GM18873 (cell line): ENCODE data around the gene ZNG1B.
"Not testable (repeated sequence)": the region's sequence is repeated elsewhere in the genome, so short reads cannot be mapped to it uniquely, and the experiment has no call there.

Source experiments
- ATAC-seq: cut with Tn5 transposase; IDR thresholded peaks from one replicate; pipeline ENCODE4 v1.9.1; 2021; ENCODE audit warnings: mild to moderate bottlenecking, moderate library complexity, moderate number of reproducible peaks; ENCODE audit not compliant: unreplicated experiment, low FRiP score

Gene ZNG1B

DNA sequence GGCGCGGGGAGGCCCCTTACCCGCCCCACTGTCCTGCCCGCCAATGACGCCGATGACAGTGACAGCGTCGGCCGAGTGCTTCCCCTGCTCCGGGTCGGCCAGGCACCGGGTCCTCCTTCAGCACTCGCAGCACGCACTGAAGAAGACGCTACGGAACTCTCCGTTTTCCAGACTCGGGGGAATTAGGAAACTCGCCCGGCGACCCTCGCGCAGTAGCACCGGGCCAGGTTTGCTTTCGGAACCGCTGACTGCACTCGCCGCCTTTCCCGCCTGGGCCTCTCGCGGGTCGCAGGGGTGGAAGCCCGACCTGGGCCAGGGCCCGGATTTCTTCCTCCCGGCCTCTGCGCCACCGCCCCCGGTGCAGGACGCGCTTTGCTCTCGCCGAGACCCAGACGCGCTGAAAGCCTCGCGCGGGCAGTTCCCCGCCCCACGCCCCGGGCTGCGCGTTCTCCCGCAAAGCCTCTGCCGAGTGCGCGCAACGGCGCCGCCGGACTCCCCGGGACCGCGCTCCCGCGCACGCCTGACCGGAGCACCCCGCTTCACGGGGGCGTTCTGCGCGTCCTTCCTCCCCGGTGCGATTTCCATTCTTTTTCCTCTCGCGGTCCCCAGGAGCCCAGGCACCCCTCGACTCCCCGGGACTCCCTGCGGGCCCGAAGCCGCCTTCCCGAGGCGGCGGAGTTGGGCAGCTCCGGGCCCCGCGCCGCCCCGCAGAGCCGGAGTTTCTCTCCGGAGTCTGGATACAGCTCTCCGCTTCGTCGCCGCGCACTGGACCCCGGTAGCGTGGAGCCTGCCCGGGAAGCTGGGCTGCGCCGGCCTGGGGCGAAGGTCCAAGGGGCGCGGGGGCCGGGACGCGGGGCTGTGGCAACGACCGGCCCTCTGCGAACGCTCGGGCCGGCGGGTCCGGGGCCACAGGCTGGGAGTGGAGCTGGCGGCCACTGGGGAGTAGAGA lies 65.9 kb downstream of the ZNG1B start:
- ATAC-seq: peak; percentile 67

DNA sequence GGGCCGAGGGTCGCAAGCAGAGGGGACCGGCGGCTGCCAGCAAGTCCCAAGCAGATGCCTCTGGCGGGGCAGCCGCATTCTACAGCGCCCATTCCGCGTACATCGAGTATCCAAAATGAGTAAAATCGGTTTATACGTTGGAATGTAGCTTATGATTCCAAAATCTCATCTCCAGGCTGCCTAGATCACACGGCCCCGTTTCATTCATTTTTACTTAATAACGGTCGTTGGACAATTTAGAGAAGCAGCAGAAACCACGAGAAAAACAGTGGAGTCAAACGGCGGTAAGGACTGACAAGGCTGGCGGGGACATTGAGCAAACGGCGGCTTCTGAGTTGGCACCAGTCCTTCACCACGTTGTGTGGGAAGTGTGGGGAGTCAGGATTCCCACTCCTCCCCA lies 66.6 kb downstream of the ZNG1B start:
- ATAC-seq: not testable (repeated sequence)

DNA sequence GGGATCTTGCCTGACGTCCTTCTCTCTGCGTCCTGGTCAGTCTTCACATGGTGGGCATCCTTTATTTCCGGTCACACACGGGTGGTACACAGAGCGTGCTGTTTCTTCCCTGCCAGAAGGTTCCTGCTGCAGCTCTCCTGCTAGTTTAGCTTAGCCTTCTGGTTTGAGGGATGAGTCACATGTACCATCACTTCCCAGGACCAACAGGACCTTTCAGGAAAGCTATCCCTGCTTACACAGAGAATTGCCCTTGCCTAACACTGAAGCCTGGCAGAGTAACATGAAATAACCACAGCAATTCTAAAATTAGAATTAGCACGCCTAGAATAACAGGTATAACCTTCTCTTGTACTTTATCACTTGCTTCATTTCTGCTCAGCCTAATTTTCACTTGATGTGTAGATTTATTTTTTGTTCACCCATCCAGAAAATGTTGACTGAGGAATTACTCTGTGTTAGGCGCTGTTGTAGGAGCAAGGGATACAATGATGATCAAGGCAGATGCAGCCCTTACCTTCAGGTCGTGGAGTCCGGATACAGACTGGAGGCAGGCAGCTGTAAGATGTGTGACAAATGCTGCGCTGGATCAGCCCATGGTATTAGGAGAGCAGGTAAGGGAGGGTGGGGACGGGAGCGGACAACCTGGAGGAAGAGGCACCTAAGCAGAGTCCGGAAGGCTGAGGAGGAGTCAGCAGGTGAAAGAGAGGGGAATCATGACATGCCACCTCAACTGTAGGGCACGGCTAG lies 70.1 kb downstream of the ZNG1B start:
- not testable (repeated sequence) for ATAC-seq

DNA sequence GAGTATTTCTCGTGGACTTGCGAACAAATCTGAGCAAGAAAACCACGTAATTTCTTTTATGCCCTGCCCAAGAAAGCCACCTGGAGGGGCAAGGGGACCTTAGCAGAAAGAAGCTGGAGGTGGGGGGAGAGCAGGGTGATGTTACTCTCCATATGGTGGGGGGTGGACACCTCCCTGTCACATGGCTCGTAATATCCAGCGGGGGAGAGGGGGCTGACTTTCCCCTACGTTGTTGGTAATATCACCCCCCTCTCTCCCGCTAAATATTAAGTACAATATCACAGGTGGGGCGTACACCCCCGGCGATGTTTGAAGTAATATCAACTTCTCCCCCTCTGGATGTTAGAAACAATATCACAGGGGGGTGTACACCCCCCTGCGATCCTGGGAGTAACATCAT lies 70.7 kb downstream of the ZNG1B start:
- ATAC-seq: not testable (repeated sequence)

DNA sequence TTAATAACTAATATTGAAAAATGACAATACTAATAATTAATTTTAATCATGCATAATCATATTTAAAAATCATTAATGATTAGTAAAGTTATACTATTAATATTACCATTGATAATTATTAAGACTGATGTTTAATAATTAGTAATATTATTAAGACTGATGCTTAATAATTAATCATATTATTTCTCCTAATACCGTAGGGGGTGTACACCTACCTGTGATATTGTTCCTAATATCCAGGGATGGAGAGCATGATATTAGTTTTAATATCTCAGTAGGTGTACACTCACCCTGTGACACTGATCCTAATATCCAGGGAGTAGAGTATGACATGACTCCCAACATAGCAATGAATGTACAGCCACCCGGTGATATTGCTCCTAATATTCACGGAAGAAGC lies 73.4 kb downstream of the ZNG1B start:
- ATAC-seq: not testable (repeated sequence)

DNA sequence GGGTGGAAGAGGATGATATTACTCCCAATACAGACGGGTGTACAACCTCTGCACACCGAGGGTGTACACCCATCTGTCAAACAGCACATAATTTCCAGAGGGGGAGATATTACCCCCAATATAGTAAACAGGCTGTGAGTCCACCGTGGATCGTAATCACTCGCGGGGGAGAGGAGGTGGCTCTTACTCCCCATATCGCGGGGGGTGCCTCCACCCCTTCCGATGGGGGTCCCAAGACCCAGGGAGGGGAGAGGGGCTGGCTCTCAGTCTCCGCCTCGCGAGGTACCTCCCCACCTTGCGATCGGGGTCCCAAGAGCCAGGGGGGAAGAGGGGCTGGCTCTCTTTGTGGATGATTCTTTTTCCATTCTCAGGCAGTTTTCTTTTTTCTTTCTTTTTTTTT lies 74.4 kb downstream of the ZNG1B start:
- not testable (repeated sequence) for ATAC-seq

DNA sequence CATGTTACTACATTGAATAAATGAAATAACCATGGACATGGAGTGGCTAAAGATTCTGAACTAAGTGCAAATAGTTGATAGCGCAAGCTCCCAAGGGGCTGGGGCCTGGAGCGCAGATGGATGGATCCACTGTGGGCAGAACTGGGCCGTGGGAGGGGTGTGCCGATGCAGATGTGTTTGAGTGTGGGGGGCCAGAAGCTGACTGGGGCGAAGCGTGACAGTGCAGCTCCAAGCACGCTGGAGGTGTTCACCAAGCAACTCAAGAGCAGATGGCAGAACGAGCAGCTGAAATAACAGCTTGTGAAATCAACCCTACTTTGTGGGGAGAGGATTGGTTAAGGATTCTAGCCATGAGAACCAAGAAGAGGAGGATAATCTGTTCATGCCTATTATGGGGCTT lies 78.0 kb downstream of the ZNG1B start:
- not testable (repeated sequence) for ATAC-seq

DNA sequence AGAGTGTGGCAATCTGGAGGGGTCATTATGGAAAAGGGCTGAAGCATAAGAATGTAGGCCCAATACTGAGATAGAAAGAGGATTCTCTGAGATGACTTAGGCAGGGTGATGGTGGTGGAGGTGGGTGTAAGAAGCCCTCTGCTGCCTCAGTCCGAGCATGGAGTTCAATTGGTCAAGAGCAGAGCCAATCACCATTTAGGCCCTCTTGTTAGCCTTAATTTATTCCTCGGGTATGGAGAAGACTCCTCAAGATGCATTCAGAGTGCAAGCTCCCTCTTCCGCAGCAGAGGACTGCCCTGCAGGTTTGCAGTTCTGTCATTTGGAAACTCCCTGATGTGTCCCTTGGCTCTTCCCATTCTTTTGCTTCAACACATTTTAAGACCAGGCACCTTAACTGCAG lies 78.5 kb downstream of the ZNG1B start:
- ATAC-seq: not testable (repeated sequence)

DNA sequence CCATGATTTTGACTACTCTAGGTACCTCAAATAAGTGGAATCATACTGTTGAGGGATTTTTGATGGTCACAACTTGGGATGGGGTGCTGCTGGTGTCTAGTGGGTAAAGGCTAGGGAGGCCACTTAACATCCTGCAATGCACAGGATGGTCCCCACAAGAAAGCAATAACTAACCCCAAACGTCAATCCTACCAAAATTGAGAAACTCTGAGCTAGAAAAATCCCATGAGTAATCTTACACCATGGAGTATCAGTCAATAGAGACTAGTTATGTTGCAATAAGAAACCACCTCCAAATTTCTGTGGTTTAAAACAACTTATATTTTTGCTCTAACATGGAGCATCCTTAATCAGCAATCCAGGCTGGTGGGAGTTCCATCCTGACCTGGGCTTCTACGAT lies 79.5 kb downstream of the ZNG1B start:
- not testable (repeated sequence) for ATAC-seq

DNA sequence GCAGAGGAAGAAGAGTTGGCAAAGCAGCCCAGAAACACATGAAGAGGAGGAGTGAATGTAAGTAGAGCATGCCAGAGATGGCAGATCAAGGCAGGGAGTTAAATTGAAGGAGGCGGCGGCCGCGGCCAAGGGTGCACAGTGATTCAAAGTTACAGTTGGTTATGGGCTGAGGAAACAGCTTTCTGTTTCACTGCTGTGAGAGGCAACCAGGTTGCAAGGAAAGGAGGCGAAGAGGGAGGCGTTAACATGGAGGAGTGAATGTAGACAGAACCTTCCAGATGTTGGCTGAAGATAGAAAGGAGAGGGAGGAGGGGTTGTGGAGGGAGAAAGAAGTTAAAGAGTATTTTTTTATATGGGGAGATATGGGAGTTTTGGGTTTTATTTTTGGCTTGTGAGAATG lies 83.3 kb downstream of the ZNG1B start:
- not testable (repeated sequence) for ATAC-seq

DNA sequence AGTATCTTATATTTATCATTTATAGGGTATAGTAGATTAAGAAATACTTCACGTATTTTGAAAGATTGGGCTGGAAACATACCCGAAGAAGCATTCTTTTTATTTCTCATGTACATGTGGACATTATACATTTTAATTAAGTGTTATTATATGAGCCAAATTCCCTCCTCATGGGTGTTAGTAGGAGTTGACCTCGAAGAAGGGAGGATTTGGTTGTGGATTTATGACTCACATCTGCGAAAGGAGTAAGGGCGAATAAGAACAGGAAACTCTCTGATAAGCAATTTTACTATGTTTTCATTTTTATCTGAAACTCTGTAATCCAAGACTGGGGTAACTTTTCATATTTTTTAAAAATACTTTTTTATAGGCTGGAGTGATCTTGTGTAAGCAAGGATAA lies 84.0 kb downstream of the ZNG1B start:
- ATAC-seq: not testable (repeated sequence)

DNA sequence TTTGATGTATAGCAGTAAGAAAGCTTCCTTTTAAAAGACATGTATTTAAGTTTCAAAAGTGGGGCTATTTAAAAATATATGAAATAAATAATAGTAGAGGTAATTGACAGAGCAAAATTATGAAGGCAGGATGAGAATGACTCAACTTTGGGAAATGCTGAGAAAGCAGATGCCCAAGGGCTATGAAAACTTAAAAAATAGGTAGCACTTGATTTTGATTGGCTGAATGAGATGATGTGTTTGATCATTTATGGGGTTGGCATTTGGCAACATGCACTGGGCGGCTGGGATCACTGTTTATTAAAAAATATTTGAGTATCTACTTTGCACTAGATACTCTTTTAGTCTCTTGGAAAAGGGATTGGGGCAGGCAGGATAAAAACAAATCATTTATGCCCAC lies 87.5 kb downstream of the ZNG1B start:
- not testable (repeated sequence) for ATAC-seq

DNA sequence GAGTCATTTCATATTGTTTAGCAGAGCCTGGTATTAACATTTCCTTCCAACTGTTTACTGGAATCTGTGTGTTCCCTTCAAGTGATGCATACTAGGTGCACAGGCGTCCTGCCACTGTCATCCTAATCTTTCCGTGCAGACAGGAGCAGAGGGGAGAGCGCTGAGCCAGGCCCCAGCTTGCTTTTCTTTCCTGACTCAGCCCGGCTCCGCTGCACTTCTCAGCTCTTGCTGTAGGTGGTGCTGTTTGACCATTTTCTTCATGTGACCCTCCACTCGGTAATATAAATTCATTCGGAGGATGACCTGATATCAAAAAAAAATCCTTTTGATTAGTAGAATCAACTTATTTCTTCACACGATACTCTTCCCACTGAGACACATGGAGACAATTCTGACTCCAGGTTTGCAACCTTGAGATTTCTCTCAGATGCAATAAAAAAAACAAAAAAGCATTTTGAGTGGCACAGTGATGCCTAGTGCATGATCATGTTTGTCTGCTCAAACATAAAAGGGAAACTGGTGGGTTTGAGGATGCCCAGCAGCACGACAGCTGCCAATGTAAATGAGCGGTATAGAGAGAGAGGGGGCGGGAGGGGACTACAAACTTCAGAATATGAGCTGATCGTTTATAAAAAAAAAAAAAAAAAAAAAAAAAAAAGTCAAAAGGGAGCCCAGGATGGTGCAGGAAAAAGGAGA lies 90.0 kb downstream of the ZNG1B start:
- ATAC-seq: peak; percentile 56

DNA sequence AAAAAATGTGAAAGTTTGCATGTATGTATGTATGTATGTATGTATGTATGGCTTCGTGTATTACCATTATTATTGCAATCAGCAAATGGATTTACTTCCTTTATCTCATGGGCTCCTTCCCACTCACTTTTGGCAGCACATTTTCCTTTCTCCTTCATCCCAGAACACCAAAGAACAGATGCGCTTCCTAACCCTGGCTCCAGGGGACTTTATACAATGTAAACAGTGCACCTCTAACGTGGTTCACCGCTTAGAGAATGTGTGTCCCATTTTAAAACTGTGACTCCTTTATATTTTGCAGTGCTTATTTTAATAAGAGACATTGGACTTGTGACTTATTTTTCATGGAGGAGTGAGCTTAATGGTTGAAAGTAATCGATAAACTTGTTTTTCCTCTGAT lies 90.6 kb downstream of the ZNG1B start:
- not testable (repeated sequence) for ATAC-seq

DNA sequence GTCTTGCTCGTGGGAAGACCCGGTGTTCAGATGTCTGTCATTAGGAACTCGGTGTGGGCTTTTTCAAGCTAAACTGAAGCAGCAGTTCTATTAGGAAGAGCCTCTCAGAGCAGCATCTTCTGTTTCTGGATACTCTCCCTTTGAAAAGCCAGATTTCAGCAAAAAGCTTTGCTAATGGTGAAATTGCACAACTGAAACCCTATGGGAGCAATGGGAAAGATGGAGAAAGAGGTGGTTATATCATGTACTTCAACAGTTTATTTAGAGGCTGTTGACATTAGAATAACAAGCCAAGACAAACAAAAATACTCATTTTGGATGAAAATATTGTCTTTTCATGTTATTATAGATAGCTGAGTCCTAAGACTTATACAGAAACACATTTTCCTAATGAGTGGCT lies 91.4 kb downstream of the ZNG1B start:
- ATAC-seq: not testable (repeated sequence)

DNA sequence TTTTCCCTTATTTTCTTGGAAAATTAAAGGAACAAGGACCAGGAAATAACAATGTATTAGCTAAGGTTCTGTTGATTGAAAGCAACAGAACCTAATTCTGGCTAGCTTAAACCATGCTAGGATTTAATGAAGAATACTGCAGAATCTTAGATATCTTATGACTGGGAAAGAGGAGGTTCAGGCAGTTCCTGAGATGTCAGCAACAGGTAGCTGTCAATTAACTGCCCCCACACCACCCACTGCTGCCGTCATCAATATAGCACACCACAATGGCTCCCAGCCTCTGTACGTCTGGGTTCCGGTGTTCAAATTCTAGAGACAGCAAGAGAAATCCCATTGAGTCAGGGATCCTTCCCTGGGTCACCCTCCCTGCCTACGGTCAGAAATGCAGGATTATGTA lies 95.5 kb downstream of the ZNG1B start:
- not testable (repeated sequence) for ATAC-seq

DNA sequence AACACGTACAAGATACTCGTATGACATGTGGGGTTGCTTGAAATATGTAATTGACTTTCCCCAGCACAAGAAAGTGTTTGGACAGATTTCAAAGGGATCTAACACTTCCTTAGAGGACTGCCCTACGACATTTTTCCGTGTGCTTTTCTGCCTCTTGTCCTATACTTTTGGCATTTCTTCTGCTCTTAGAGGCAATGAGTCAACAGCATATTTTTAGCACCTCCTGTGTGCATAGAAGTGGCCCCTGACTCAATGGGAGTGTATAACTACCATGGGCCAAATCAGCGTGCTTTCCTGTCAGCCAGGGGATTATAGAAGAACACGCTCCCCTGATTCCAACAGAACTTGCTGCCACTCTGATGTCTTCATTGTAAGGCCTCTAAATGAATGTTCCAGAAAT lies 99.1 kb downstream of the ZNG1B start:
- not testable (repeated sequence) for ATAC-seq

DNA sequence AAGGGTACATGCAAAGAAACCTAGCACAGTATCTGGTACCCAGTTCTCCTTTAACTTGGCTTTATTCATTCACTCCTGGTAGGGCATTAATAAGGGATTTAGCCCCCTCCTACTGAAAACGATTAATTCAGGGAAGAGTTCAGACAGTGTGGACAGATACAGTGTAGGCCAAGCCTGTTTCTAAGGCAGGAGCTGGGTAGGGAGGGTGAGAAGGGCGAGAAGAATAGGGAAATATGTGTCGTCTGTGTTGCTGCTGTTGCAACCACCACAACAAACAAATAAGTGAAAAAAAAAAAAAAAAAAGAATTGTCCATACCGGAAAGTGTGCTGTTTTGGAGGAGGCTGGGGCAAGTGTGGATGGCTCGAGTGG lies 103.3 kb downstream of the ZNG1B start:
- ATAC-seq: not testable (repeated sequence)

DNA sequence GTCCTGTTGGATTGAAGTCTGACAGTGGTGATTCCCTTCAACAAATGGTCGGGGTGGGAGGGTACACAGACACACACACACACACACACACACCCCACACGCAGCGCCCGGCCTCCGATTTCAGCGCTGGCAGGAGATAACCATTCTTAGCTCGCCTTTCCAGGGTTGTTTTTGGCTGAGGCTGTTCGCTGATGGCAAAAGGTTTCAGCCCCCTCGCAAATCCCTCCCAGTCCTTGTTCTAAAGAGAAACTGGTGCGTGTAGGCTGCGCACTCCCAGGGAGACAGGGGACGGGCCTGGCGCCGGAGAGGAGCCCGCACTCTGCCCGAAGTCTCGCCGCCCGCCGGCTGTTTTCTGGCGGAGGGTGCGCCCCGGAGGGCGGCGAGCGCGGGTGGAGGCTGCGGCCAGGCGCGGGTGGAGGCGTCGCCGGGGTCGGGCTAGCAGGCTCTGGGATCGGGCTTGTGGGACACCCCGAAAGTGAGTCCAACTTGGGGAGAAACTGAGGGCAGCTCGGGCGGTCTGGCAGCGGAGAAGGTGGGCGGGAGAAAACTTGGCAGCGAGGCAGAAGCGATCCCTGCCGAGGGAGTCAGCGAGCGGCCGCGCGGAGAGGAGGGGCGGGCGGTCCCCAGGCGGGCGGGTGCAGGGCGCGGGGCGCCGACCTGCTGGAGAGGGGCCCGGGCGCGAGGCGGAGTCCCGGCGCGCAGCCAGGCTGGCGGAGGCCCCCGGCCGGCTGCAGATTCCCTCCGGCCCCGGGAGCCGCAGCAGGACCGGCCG lies 103.9 kb downstream of the ZNG1B start:
- ATAC-seq: not testable (repeated sequence)

DNA sequence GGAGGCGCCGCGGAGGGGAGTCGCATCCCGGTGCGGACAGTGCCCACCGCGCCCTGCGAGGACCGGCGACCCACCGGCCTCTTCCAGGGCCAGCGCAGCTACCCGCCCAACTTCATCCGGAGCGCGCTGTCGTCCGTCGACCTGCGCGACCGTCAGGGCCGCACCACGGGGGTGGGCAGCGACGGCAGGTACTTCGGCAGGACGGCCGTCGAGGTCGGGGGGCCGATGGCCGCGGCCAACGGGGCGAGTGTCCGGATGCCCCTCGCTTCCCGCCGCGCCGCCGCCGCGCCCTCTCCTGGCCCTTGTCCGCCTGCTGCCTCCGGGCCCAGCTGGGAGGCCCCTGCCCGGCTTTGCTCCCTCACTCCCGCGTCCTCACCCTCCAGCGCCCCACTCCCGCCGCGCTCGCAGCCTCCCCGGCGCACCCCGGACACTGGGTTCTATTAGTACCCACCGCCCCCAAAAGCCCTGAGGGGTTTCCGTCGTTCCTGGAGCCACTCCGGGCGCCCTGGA lies 104.5 kb downstream of the ZNG1B start:
- not testable (repeated sequence) for ATAC-seq
